Measurements from ENCODE around the gene THPO. TPM values are rescaled to one million over a fixed set of nuclear protein-coding genes. Genes with fewer than 3 reads are reported as not detected.

The THPO gene
- total and polyA plus RNA-seq, 2 donors (not counting 1 experiment from before 2014, with no cell fraction given): not detected

- H3K9me3 Mint-ChIP-seq (ENCODE audit: insufficient read depth): no peaks in the 10 kb centered on the region
- H3K79me2 ChIP-seq (ENCODE audit: control insufficient read depth, insufficient read depth, low read length): no peaks in the 10 kb centered on the region
- H3K27me3 Mint-ChIP-seq: peaks cover 8% of the 10 kb centered on the region
- no peak overlapping the region for H2AFZ ChIP-seq (ENCODE audit: insufficient read depth, low read depth, low read length, poor library complexity, severe bottlenecking)
- DNase-seq (no peak), ATAC-seq (ENCODE audit: low read depth) (no peak)
- H3K36me3 ChIP-seq (replicated peaks in 1 of 2; ENCODE audit: control extremely low read depth in 1 of 2, control insufficient read depth in 1 of 2, extremely low read depth in 1 of 2, insufficient read depth in 2 of 2, low read length in 1 of 2): no peaks in the 10 kb centered on the region
- ChIA-PET POLR2A (no interaction called here), CTCF (interaction anchor here (0.6 to 4.0 kb wide), 4 partner anchors 43 to 228 kb away, joined by 3 to 54 read pairs (median 7); no protein-coding TSS in a partner anchor)
- no peak overlapping the region for H3K27ac ChIP-seq (ENCODE audit: low read length in 2 of 2)
- H3K9ac ChIP-seq (ENCODE audit: low read length): no peak overlapping the region
- TF ChIP-seq CTCF (IDR thresholded peaks at IDR 0.05): no peak
- TF ChIP-seq EZH2 (IDR thresholded peaks at IDR 0.05; ENCODE audit: borderline replicate concordance, insufficient read depth, low read depth, low read length, poor library complexity, severe bottlenecking): no peak
- peaks cover 0 to 3% (median 0%) of the 10 kb centered on the region in 4 experiments for H3K27me3 ChIP-seq (replicated peaks in 1 of 4; ENCODE audit: control extremely low read depth in 1 of 4, control insufficient read depth in 3 of 4, insufficient read depth in 4 of 4, low read length in 3 of 4)
- intact Hi-C loops (cut with micrococcal nuclease): no loop called here
- H3K4me1 ChIP-seq (ENCODE audit: control insufficient read depth in 2 of 2, insufficient read depth in 2 of 2, low read length in 2 of 2): no peaks in the 10 kb centered on the region
- no peak overlapping the region for H3K4me3 Mint-ChIP-seq
- H3K27ac Mint-ChIP-seq: no peak overlapping the region
- H3K4me1 Mint-ChIP-seq: no peaks in the 10 kb centered on the region
- H4K20me1 ChIP-seq (ENCODE audit: control insufficient read depth, insufficient read depth, low read length, poor library complexity, severe bottlenecking): no peaks in the 10 kb centered on the region
- WGBS (ENCODE audit: insufficient coverage): 84% methylated on average over 11 of the region's 16 CpGs
- no peak overlapping the region for H3K4me3 ChIP-seq (ENCODE audit: control extremely low read depth in 1 of 5, extremely low read depth in 1 of 5, insufficient read depth in 1 of 5, low read depth in 2 of 5, low read length in 4 of 5)
- H3K4me2 ChIP-seq (replicated peaks; ENCODE audit: low read depth, low read length, poor library complexity, severe bottlenecking): no peak overlapping the region
- H3K9me3 ChIP-seq (ENCODE audit: control extremely low read depth in 1 of 3, control insufficient read depth in 2 of 3, insufficient read depth in 1 of 3, low read length in 2 of 3): no peaks in the 10 kb centered on the region
These were observed 36.6 kb upstream of the THPO start for GRCh38 chr3:184414418-184415202.

- ATAC-seq (ENCODE audit: low read depth) (no peak), DNase-seq (no peak)
- Mint-ChIP-seq H3K27ac (no peak overlapping the region), H3K4me3 (no peak overlapping the region), H3K9me3 (ENCODE audit: insufficient read depth) (no peaks in the 10 kb centered on the region), H3K27me3 (peaks cover 11% of the 10 kb centered on the region), H3K4me1 (no peaks in the 10 kb centered on the region)
- no peak overlapping the region for H3K4me2 ChIP-seq (replicated peaks; ENCODE audit: low read depth, low read length, poor library complexity, severe bottlenecking)
- intact Hi-C loops (cut with micrococcal nuclease): no loop called here
- no peaks in the 10 kb centered on the region for H4K20me1 ChIP-seq (ENCODE audit: control insufficient read depth, insufficient read depth, low read length, poor library complexity, severe bottlenecking)
- no peak overlapping the region for H3K4me3 ChIP-seq (ENCODE audit: control extremely low read depth in 1 of 5, extremely low read depth in 1 of 5, insufficient read depth in 1 of 5, low read depth in 2 of 5, low read length in 4 of 5)
- TF ChIP-seq CTCF (IDR thresholded peaks at IDR 0.05) (no peak), EZH2 (IDR thresholded peaks at IDR 0.05; ENCODE audit: borderline replicate concordance, insufficient read depth, low read depth, low read length, poor library complexity, severe bottlenecking) (no peak)
- no peaks in the 10 kb centered on the region for H3K4me1 ChIP-seq (ENCODE audit: control insufficient read depth in 2 of 2, insufficient read depth in 2 of 2, low read length in 2 of 2)
- POLR2A ChIA-PET: no interaction called here
- H3K27ac ChIP-seq (ENCODE audit: low read length in 2 of 2): no peak overlapping the region
- no peaks in the 10 kb centered on the region for H3K36me3 ChIP-seq (replicated peaks in 1 of 2; ENCODE audit: control extremely low read depth in 1 of 2, control insufficient read depth in 1 of 2, extremely low read depth in 1 of 2, insufficient read depth in 2 of 2, low read length in 1 of 2)
- no peak overlapping the region for H3K9ac ChIP-seq (ENCODE audit: low read length)
- H3K27me3 ChIP-seq (replicated peaks in 1 of 4; ENCODE audit: control extremely low read depth in 1 of 4, control insufficient read depth in 3 of 4, insufficient read depth in 4 of 4, low read length in 3 of 4): peaks cover 0 to 3% (median 0%) of the 10 kb centered on the region in 4 experiments
- no peak overlapping the region for H2AFZ ChIP-seq (ENCODE audit: insufficient read depth, low read depth, low read length, poor library complexity, severe bottlenecking)
- H3K9me3 ChIP-seq (ENCODE audit: control extremely low read depth in 1 of 3, control insufficient read depth in 2 of 3, insufficient read depth in 1 of 3, low read length in 2 of 3): no peaks in the 10 kb centered on the region
- no peaks in the 10 kb centered on the region for H3K79me2 ChIP-seq (ENCODE audit: control insufficient read depth, insufficient read depth, low read length)
- CTCF ChIA-PET: interaction anchor here (0.9 to 1.5 kb wide), 2 partner anchors 9 to 104 kb away, joined by 3 read pairs; no protein-coding TSS in a partner anchor
- WGBS (ENCODE audit: insufficient coverage): 91% methylated on average over 9 of the region's 12 CpGs
These were observed 32.0 kb upstream of the THPO start for GRCh38 chr3:184409946-184410500.
